Iris pigment epithelial cell (primary cell): ENCODE measurements around the gene KLHL34.

Experiments
- DNase-seq: peaks from one replicate; pipeline ENCODE4 v3.0.0-alpha.2; 2011; ENCODE audit warnings: low read depth

The KLHL34 gene

GRCh38 chrX:21655901-21656586, 2.1 kb downstream of the KLHL34 start:
- DNase-seq, result no peak

DNA sequence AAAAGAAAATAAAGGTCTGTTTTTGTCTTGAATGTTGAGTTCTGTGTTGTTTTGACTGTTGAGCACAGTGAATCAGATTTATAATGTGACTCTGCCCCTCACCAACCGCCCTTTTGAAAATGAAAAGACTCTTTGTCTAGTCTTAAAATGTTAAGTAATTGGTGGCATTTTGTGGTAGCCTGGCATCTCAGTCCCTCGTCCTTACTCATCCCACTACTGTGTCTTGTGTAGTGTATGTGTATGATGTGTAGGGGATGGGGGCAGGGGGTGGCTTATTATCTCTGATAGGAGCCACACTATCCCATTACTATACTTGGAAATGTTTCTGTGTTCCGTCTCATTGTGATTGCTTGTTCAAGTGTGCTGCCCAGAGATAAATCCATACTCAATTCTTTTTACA, 12.2 kb downstream of the KLHL34 start:
- no peak for DNase-seq

DNA sequence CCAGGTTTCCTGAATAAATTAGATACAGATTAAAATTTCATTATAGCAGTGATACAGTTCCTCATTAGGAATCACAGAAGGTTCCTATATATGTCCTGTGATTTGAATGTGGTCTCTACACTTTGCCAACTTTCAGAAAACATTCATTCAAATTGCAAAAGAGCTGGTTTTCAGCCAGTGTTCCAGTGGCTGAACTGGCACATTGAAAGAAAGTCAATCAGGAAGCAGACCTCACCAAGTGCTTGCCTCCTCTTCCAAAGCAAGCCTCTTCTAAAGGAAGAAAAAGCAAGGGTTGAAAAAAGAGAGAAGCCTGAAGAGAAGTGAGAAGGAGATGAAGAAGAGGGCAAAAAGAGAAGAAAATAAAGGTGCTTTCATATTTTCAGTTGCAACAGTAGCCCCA, 12.7 kb downstream of the KLHL34 start:
- DNase-seq, result no peak

GRCh38 chrX:21639775-21640174, 18.4 kb downstream of the KLHL34 start:
- no peak for DNase-seq

- DNase-seq, result peak; percentile 55
Measured at GRCh38 chrX:21638311-21638710, 19.8 kb downstream of the KLHL34 start.

- DNase-seq, result peak; percentile 6
Measured at GRCh38 chrX:21632027-21632426, 26.1 kb downstream of the KLHL34 start.

- DNase-seq, result no peak
Measured at GRCh38 chrX:21623778-21624501, 34.2 kb downstream of the KLHL34 start.

- DNase-seq, result no peak
Measured at GRCh38 chrX:21620234-21620633, 37.9 kb downstream of the KLHL34 start.

- no peak for DNase-seq
Measured at GRCh38 chrX:21616386-21616785, 41.7 kb downstream of the KLHL34 start.

DNA sequence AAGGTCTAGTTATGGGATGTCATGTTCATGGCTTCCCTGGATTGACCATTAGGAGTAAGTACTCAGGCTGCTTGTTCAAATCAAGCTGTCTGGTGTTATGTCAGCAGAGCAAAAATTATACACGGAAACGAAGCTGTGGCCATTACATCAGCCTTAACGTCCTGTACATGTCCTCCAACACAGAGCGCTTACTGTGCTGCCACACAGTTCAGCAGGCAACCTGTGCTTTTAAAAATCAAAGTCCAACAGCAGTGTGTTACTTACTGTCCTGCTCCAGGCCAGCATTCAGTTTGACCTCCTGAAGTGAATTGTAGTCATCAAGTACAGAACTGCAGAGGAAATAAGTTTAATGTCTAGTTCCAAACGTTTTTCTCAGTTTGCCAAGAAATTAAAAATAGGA, 46.0 kb downstream of the KLHL34 start:
- DNase-seq, result no peak

- peak; percentile 12 for DNase-seq
Measured at GRCh38 chrX:21610168-21610567, 48.0 kb downstream of the KLHL34 start.

DNA sequence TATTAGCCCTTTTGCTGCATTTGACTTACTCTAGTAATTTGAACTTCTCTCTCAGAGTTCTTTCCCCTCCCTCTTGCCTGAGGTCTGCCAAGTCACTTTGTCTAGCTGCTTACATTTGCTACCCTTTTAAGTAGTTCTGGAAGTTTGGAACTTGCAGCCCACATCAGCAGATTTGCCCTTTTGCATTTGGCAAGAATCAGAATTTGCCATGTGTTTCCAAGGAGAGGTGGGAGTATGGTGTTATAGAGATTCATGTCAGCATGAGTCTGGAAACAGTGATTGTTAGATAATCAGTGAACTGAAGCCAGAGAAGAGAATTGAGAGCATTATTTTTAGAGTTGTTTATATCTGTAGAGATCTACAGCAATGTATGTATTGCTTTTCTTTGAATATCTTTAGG, 52.1 kb downstream of the KLHL34 start:
- no peak for DNase-seq
